A549 (cell line): Measurements from ENCODE around the gene DPH5. TPM values are rescaled to one million over a fixed set of nuclear protein-coding genes. Genes with fewer than 3 reads are reported as not detected.
A peak's percentile ranks its signal among the peaks of the same experiment; 100 is the strongest.
"Not testable (repeated sequence)": the region's sequence is repeated elsewhere in the genome, so short reads cannot be mapped to it uniquely, and the experiment has no call there.

Experiments used
- ATAC-seq, 2 experiments: fragments of 200-7000 bp in 1 of 2; fragments of >200 bp in 1 of 2; cut with Nextera tagmentation in 1 of 2; cut with Tn5 transposase in 1 of 2; 3 replicates each; pipeline versions ENCODE4 v1.8.0 to v1.9.1; 2018 to 2020; ENCODE audit warnings: mild to moderate bottlenecking in 1 of 2, moderate library complexity in 1 of 2
- CTCF ChIA-PET: fragments of 300-600 bp; sonication (Branson Sonifier 250); formaldehyde crosslinking; extraction: SDS; loops from one replicate; lab custom pipeline; 2021; ENCODE audit warnings: antibody characterized with exemption, inconsistent platforms; lab: Yijun Ruan, JAX
- POLR2A ChIA-PET: fragments of 350-600 bp; formaldehyde crosslinking; extraction: SDS; loops from one replicate; lab custom pipeline; 2021; ENCODE audit warnings: antibody characterized with exemption, inconsistent platforms; lab: Yijun Ruan, JAX
- DNase-seq, 2 experiments: peaks; one replicate each; pipeline versions ENCODE4 v3.0.0 to v3.0.0-alpha.2; 2011 to 2016; ENCODE audit warnings: low read depth in 1 of 2, low spot score in 1 of 2
- FAIRE-seq: peaks from 2 replicates; lab custom pipeline; 2011; peaks lifted over from hg19 to GRCh38; lab: Jason Lieb, UNC
- H3K27ac ChIP-seq, 2 experiments: fragments of >200 bp; sonication (Bioruptor Twin); formaldehyde crosslinking; 3 replicates each; pipeline ENCODE4 v1.5.1; 2016 to 2017
- H3K4me1 ChIP-seq: fragments of >200 bp; sonication (Bioruptor Twin); formaldehyde crosslinking; 3 replicates; pipeline ENCODE4 v1.6.1; 2016
- H3K4me2 ChIP-seq: fragments of >200 bp; sonication (Bioruptor Twin); formaldehyde crosslinking; 3 replicates; pipeline ENCODE4 v1.6.1; 2016
- H3K4me3 ChIP-seq: fragments of >200 bp; sonication (Bioruptor Twin); formaldehyde crosslinking; 3 replicates; pipeline ENCODE4 v1.5.1; 2016
- H3K9me3 ChIP-seq: fragments of >200 bp; sonication (Bioruptor Twin); formaldehyde crosslinking; 3 replicates; pipeline ENCODE4 v1.6.1; 2016
- BHLHE40 ChIP-seq: IDR thresholded peaks from 2 replicates; pipeline ENCODE4 v1.6.1; 2012; ENCODE audit warnings: low read depth, low read length, inconsistent platforms
- GATA3 ChIP-seq: IDR thresholded peaks from 2 replicates; pipeline ENCODE4 v1.6.1; 2012; ENCODE audit warnings: borderline replicate concordance
- HES2 ChIP-seq: fragments of >200 bp; sonication (Bioruptor Twin); formaldehyde crosslinking; IDR thresholded peaks from 2 replicates; pipeline ENCODE4 v1.6.1; 2016
- HOXA7 ChIP-seq: fragments of 250-450 bp; sonication (Bioruptor Pico); IDR thresholded peaks from 2 replicates; pipeline ENCODE4 v1.5.0; 2020; ENCODE audit warnings: mild to moderate bottlenecking, moderate library complexity
- HOXB13 ChIP-seq: fragments of 250-450 bp; sonication (Bioruptor Pico); IDR thresholded peaks from 2 replicates; pipeline ENCODE4 v1.5.0; 2020; ENCODE audit warnings: low read depth, mild to moderate bottlenecking, moderate library complexity
- JUN ChIP-seq, 2 experiments: fragments of >200 bp; sonication (Bioruptor Twin); formaldehyde crosslinking; IDR thresholded peaks; 2 replicates in 1 of 2; 3 replicates in 1 of 2; pipeline ENCODE4 v1.6.1; 2016 to 2017
- MYC ChIP-seq: IDR thresholded peaks from 2 replicates; pipeline ENCODE4 v1.6.1; 2012; ENCODE audit warnings: mild to moderate bottlenecking, inconsistent platforms, low read length, improper control_type of control experiment, borderline replicate concordance
- NFE2L2 ChIP-seq: fragments of 150-350 bp; conservative IDR thresholded peaks from 2 replicates; pipeline ENCODE4 v1.6.1; 2014; ENCODE audit warnings: low read length
- NR3C1 ChIP-seq: fragments of >200 bp; sonication (Bioruptor Twin); formaldehyde crosslinking; IDR thresholded peaks from 3 replicates; pipeline ENCODE4 v1.6.1; 2017
- PBX3 ChIP-seq: IDR thresholded peaks from 2 replicates; pipeline ENCODE4 v1.6.1; 2012
- POLR2AphosphoS2 ChIP-seq: conservative IDR thresholded peaks from 2 replicates; pipeline ENCODE4 v1.6.1; 2012; ENCODE audit warnings: low read length, improper control_type of control experiment, inconsistent platforms
- RCOR1 ChIP-seq: fragments of 150-350 bp; IDR thresholded peaks from 2 replicates; pipeline ENCODE4 v1.6.1; 2014; ENCODE audit warnings: antibody characterized with exemption, low read length, low read depth
- ZFP36 ChIP-seq: fragments of 450-650 bp; IDR thresholded peaks from 2 replicates; pipeline ENCODE4 v1.6.1; 2014; ENCODE audit warnings: borderline replicate concordance; ENCODE audit not compliant: partially characterized antibody
- ZSCAN20 ChIP-seq: fragments of 250-450 bp; sonication (Bioruptor Pico); IDR thresholded peaks from 2 replicates; pipeline ENCODE4 v1.8.0; 2022; ENCODE audit warnings: mild to moderate bottlenecking, moderate library complexity
- WGBS: methylation state at CpG from one replicate; pipeline ENCODE4 v1.1.6; 2017; ENCODE audit errors: missing lambda C conversion rate; 5-methylcytosine and 5-hydroxymethylcytosine counted together
- polyA plus RNA-seq, 4 experiments: library from polyadenylated mRNA; depleted of rRNA in 3 of 4; stranded (reverse); fragments of >200 nt; fragmentation: RNase III in 1 of 4; extraction: RNeasy Plus Mini Kit Qiagen cat#74134 plus additional on column Dnase treatment in 1 of 4; gene quantifications; 2 replicates in 3 of 4; 3 replicates in 1 of 4; pipeline ENCODE4 v1.2.3, GENCODE V29; 2011 to 2017
- TF ChIP-seq, protein P1 (sequence below): fragments of 250-450 bp; sonication (Bioruptor Pico); IDR thresholded peaks from 2 replicates; pipeline ENCODE4 v1.5.0; 2020; ENCODE audit warnings: low read depth, mild to moderate bottlenecking, moderate library complexity

Gene DPH5
- polyA plus RNA-seq, 2 of the 4 experiments (the other 2 are of a cell fraction): 40.4 to 89.7 TPM

DNA sequence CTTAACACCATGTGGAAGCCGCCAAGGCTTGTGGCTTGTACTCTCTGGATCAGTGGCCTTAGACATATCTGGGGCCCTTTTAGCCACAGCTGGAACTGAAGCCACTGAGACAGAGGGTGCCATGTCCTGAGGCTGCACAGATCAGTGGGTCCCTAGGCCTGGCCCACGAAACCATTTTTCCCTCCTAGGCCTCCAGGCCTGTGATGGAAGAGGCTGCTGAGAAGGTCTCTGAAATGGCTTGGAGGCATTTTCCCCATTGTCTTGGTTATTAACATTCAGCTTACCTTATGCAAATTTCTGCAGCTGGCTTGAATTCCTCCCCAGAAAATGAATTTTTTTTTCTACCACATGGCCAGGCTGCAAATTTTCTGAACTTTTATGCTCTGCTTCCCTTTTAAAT is 15.1 kb upstream of the DPH5 start:
- TF ChIP-seq HES2 (no peak), NFE2L2 (no peak), NR3C1 (no peak), ZFP36 (peak; percentile 72)
- TF ChIP-seq, protein P1, sequence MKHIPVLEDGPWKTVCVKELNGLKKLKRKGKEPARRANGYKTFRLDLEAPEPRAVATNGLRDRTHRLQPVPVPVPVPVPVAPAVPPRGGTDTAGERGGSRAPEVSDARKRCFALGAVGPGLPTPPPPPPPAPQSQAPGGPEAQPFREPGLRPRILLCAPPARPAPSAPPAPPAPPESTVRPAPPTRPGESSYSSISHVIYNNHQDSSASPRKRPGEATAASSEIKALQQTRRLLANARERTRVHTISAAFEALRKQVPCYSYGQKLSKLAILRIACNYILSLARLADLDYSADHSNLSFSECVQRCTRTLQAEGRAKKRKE (CRISPR knock-in tag): no peak
- ATAC-seq (no peak), DNase-seq (no peak), FAIRE-seq (no peak)
- H3K4me3 ChIP-seq: no peak overlapping the region
- POLR2A ChIA-PET: no interaction called here
- H3K4me1 ChIP-seq: peaks cover 5% of the 10 kb centered on the region; the same call in 1 of the 3 replicates
- 81% methylated on average over 2 of the region's 2 CpGs for WGBS
- no peak overlapping the region for H3K4me2 ChIP-seq
- H3K9me3 ChIP-seq: peaks cover 14% of the 10 kb centered on the region
- CTCF ChIA-PET: no interaction called here
- no peak overlapping the region for H3K27ac ChIP-seq

- H3K9me3 ChIP-seq: peaks cover 14% of the 10 kb centered on the region
- no peak overlapping the region for H3K4me3 ChIP-seq
- peaks cover 5% of the 10 kb centered on the region; the same call in 1 of the 3 replicates for H3K4me1 ChIP-seq
- DNase-seq (no peak), ATAC-seq (no peak), FAIRE-seq (no peak)
- no peak for TF ChIP-seq POLR2AphosphoS2
- TF ChIP-seq RCOR1: no peak
- no peak for TF ChIP-seq BHLHE40
- no peak for TF ChIP-seq JUN (IDR thresholded peaks at IDR 0.05)
- TF ChIP-seq PBX3: no peak
- no peak for TF ChIP-seq HOXB13
- no peak overlapping the region for H3K4me2 ChIP-seq
- ChIA-PET CTCF (no interaction called here), POLR2A (no interaction called here)
- 100% methylated on average over 1 of the region's 1 CpG for WGBS
- H3K27ac ChIP-seq: no peak overlapping the region
Measured at GRCh38 chr1:101039245-101039644, 13.7 kb upstream of the DPH5 start.

GRCh38 chr1:101037316-101037715 is 11.7 kb upstream of the DPH5 start:
- CTCF ChIA-PET: interaction anchor here (1.0 kb wide), 1 partner anchor 251 kb away, joined by 4 read pairs; no protein-coding TSS in a partner anchor
- Histone ChIP-seq H3K4me3 (no peak overlapping the region), H3K27ac (no peak overlapping the region), H3K4me1 (peaks cover 3% of the 10 kb centered on the region; the same call in 1 of the 3 replicates), H3K9me3 (peaks cover 14% of the 10 kb centered on the region), H3K4me2 (no peak overlapping the region)
- FAIRE-seq: no peak
- DNase-seq: no peak
- POLR2A ChIA-PET: no interaction called here
- 93% methylated on average over 3 of the region's 3 CpGs for WGBS
- TF ChIP-seq GATA3: no peak
- TF ChIP-seq, protein P1 (CRISPR knock-in tag): no peak
- no peak for TF ChIP-seq HES2
- no peak for TF ChIP-seq HOXA7 (CRISPR knock-in tag)
- no peak for TF ChIP-seq ZSCAN20 (CRISPR knock-in tag)
- ATAC-seq: no peak

DNA sequence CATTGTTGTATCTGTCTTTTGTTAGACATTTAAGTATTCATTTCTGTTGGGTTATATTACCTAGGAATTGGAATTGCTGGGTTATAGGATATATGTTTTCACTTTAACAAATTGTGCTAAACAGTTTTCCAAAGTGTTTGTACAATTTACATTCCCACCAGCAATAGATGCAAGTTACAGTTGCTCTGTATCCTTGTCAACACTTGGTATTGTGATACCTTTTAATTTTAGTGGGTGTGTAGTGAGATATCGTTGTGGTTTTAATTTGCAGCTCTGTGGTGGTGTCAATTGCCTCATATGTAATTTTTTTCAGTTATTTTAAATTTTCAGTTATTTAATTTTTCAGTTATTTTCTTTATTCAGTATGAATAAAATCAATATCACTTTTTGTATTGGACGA is 7.4 kb upstream of the DPH5 start:
- DNase-seq: no peak
- Histone ChIP-seq H3K4me1 (peaks cover 11% of the 10 kb centered on the region; the same call in 1 of the 3 replicates), H3K9me3 (no peaks in the 10 kb centered on the region), H3K4me3 (no peak overlapping the region), H3K27ac (no peak overlapping the region), H3K4me2 (no peak overlapping the region)
- WGBS: 87% methylated on average over 2 of the region's 2 CpGs
- FAIRE-seq: no peak
- TF ChIP-seq HOXA7 (CRISPR knock-in tag): no peak
- no peak for TF ChIP-seq MYC
- CTCF ChIA-PET: no interaction called here
- POLR2A ChIA-PET: no interaction called here
- ATAC-seq: no peak

DNA sequence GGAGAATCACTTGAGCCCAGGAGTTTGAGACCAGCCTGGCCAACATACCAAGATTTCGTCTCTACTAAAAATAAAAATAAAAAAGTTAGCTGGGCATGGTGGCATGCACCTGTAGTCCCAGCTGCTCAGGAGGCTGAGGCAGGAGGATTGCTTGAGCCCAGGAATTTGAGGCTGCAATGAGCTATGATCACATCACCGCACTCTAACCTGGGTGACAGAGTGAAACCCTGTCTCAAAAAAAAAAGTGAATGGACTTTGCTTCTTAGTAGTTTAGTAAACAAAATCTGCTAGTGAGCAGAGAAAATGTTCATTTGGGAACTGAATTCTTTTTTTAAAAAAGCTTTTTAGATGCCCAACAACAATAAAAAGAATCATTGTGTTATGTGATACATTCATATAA is 6.5 kb upstream of the DPH5 start:
- H3K4me3 ChIP-seq, FAIRE-seq, H3K9me3 ChIP-seq, ATAC-seq, H3K4me2 ChIP-seq, H3K27ac ChIP-seq, POLR2A ChIA-PET, DNase-seq: not testable (repeated sequence)
- WGBS: 88% methylated on average over 2 of the region's 2 CpGs
- CTCF ChIA-PET: interaction anchor here (0.7 kb wide), 1 partner anchor 76 kb away, joined by 3 read pairs; no protein-coding TSS in a partner anchor
- peaks cover 20% of the 10 kb centered on the region; the same call in 2 of the 3 replicates for H3K4me1 ChIP-seq
